Hair follicle dermal papilla cell (primary cell): Measurements from ENCODE around the gene CLDN4. TPM values are rescaled to one million over a fixed set of nuclear protein-coding genes. Genes with fewer than 3 reads are reported as not detected.

Source experiments
- total RNA-seq: library from RNA; depleted of rRNA; stranded (reverse); fragments of >200 nt; gene quantifications from 2 replicates; pipeline ENCODE4 v1.2.3, GENCODE V29; 2012

CLDN4 gene, protein sequence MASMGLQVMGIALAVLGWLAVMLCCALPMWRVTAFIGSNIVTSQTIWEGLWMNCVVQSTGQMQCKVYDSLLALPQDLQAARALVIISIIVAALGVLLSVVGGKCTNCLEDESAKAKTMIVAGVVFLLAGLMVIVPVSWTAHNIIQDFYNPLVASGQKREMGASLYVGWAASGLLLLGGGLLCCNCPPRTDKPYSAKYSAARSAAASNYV
- 0.16 and 0.24 TPM in 2 replicates for total RNA-seq

GRCh38 chr7:73830681-73831583 is at the start of gene CLDN4:
TSS of gene CLDN4 (plus strand) at chr7:73830996. CDS start at chr7:73831202, 206 bp downstream.

DNA sequence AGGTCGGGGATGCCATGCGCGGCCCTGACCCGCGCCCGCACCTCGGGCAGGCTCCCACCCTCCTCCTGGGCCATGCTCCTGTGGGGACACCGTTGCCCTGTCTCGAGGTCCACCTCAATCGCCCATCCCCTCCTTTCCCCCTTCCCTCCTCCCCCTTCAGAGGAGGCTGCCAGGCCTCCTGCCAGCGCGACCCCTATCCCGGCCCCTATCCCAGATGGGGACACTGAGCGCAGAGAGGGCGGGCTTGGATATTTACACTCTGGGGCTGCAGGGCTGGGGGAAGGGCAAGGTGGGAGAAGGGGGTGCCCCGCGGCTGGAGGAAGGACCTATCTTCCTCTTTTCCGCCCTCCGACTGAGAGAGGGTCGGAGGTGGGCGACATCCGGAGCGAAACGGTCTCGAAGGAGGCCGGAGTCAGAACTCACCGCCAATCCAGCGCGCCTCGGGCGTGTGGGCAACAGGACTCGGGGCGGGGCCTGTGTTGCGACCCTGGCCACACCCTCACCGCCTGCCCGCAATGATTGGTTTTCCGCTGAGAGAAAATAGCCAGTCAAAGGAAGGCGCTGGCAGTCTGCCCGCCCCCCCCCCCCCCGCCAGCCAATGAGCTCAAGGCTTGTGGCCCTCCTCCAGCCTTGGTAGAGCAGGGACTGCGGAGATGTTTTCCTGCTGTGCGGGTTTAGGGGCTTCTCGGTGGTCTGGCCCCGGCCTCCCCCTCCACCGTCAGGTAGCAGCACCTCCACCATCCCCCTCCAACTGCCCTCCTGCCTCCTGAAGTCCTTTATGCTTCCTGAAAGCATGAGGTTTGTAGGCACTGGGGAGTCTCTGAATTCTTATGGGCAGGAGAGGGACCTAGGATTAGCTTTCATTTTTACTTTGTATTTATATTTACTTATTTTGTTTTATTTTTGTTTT is 11.5 kb downstream of the CLDN4 start, which contains the start of gene METTL27:
METTL27 (minus strand) TSS at position 450 of the 910 bp plus-strand sequence; CDS start at position 74, 376 bp downstream.

GRCh38 chr7:73860859-73861258 is 30.1 kb downstream of the CLDN4 start, which contains the start of gene TMEM270:
TSS of gene TMEM270 (plus strand) at chr7:73861159. CDS start at chr7:73861195, 36 bp downstream.

Other genes starting within 250 kb of the CLDN4 start
- not detected in 2 replicates for gene MLXIPL, start 206.5 kb upstream of the CLDN4 start, total RNA-seq
- 3.6 and 6.2 TPM in 2 replicates for gene VPS37D, start 163.2 kb upstream of the CLDN4 start, total RNA-seq
- gene DNAJC30, start 147.5 kb upstream of the CLDN4 start, total RNA-seq: 4.2 and 5.5 TPM in 2 replicates
- gene BUD23, start 147.4 kb upstream of the CLDN4 start, total RNA-seq: 32.0 and 37.5 TPM in 2 replicates
- 11.4 and 15.8 TPM in 2 replicates for gene STX1A, start 111.3 kb upstream of the CLDN4 start, total RNA-seq
- gene ABHD11, start 92.2 kb upstream of the CLDN4 start, total RNA-seq: 5.2 and 10.1 TPM in 2 replicates
- gene CLDN3, start 60.7 kb upstream of the CLDN4 start, total RNA-seq: not detected in 2 replicates
- 9.0 and 9.4 TPM in 2 replicates for gene METTL27, start 11.5 kb downstream of the CLDN4 start, total RNA-seq
- gene TMEM270, start 30.2 kb downstream of the CLDN4 start, total RNA-seq: not detected in 2 replicates
- 36.6 and 38.0 TPM in 2 replicates for gene ELN, start 197.2 kb downstream of the CLDN4 start, total RNA-seq